Tibial nerve (tissue), 4 donors: Measurements from ENCODE around the gene RTKN. TPM values are rescaled to one million over a fixed set of nuclear protein-coding genes. Genes with fewer than 3 reads are reported as not detected.
A peak's percentile ranks its signal among the peaks of the same experiment; 100 is the strongest.
"Not testable (repeated sequence)": the region's sequence is repeated elsewhere in the genome, so short reads cannot be mapped to it uniquely, and the experiment has no call there.

Experiments
- DNase-seq, 2 donors: peaks; one replicate each; pipeline ENCODE4 v3.0.0-alpha.2; 2019; ENCODE audit warnings: low spot score in 2 of 2
- H3K27ac ChIP-seq, 4 donors: fragments of 200-600 bp; sonication (generic) in 3 of 4; one replicate each; pipeline ENCODE4 v1.5.1; 2017 to 2019; ENCODE audit warnings: mild to moderate bottlenecking in 1 of 4
- H3K27me3 ChIP-seq, 2 donors: fragments of 200-600 bp; sonication (generic) in 1 of 2; one replicate each; pipeline versions ENCODE4 v1.5.1 to v1.6.0; 2017 to 2019
- H3K36me3 ChIP-seq, 3 donors: fragments of 200-600 bp; sonication (generic); one replicate each; pipeline ENCODE4 v1.5.1; 2018 to 2019
- H3K4me1 ChIP-seq, 4 donors: fragments of 200-600 bp; sonication (generic) in 3 of 4; one replicate each; pipeline ENCODE4 v1.5.1; 2017 to 2019
- H3K4me3 ChIP-seq, 4 donors: fragments of 200-600 bp; sonication (generic) in 3 of 4; one replicate each; pipeline ENCODE4 v1.5.1; 2017 to 2019; ENCODE audit warnings: mild to moderate bottlenecking in 1 of 4, moderate library complexity in 1 of 4
- H3K9me3 ChIP-seq, 4 donors: fragments of 200-600 bp; sonication (generic) in 3 of 4; one replicate each; pipeline ENCODE4 v1.5.1; 2017 to 2019
- CTCF ChIP-seq, 5 experiments: fragments of 200-600 bp in 3 of 5; fragments of 450-650 bp in 2 of 5; sonication (generic) in 3 of 5; IDR thresholded peaks; one replicate each; pipeline ENCODE4 v1.5.1; 2016 to 2019; ENCODE audit warnings: antibody characterized with exemption in 5 of 5, mild to moderate bottlenecking in 3 of 5, moderate library complexity in 2 of 5
- EP300 ChIP-seq, 2 donors: sonication (generic); formaldehyde crosslinking; IDR thresholded peaks; one replicate each; pipeline ENCODE4 v1.6.1; 2017; ENCODE audit warnings: antibody characterized with exemption in 2 of 2, mild to moderate bottlenecking in 1 of 2
- POLR2A ChIP-seq, 2 donors: fragments of 450-650 bp; IDR thresholded peaks; one replicate each; pipeline ENCODE4 v1.6.1; 2017; ENCODE audit warnings: antibody characterized with exemption in 2 of 2, mild to moderate bottlenecking in 2 of 2, moderate library complexity in 2 of 2
- WGBS, 2 donors: methylation state at CpG; one replicate each; pipeline ENCODE4 v1.1.5; 2018; 5-methylcytosine and 5-hydroxymethylcytosine counted together
- total RNA-seq, 4 donors: library from RNA; depleted of rRNA; stranded (reverse); fragments of >200 nt; gene quantifications; one replicate each; pipeline ENCODE4 v1.1.0, GENCODE V29; 2016

The RTKN gene
- total RNA-seq, 4 donors from 2014 or later = 83.4 to 93.1 (median 87.1) TPM

- Histone ChIP-seq H3K9me3 (no peaks in the 10 kb centered on the region), H3K36me3 (no peaks in the 10 kb centered on the region), H3K27ac (peak overlapping the region in 2 of 4 donors; percentile 36 to 51), H3K4me1 (peaks cover 0 to 41% (median 4%) of the 10 kb centered on the region in 4 donors), H3K27me3 (no peaks in the 10 kb centered on the region), H3K4me3 (no peak overlapping the region)
- no peak for TF ChIP-seq CTCF (IDR thresholded peaks at IDR 0.05)
- no peak for TF ChIP-seq EP300 (IDR thresholded peaks at IDR 0.05)
- TF ChIP-seq POLR2A (IDR thresholded peaks at IDR 0.05) = no peak
- DNase-seq = no peak
- WGBS, 2 donors = 27 to 30% methylated on average over 5 of the region's 5 CpGs
Measured at GRCh38 chr2:74444498-74445318, 3.0 kb upstream of the RTKN start.

GRCh38 chr2:74442483-74443297, 953 bp upstream of the RTKN start:
- peak overlapping the region in 2 of 4 donors; percentile 55 to 66 for H3K4me3 ChIP-seq

GRCh38 chr2:74441170-74441689, 507 bp downstream of the RTKN start:
- Histone ChIP-seq H3K27me3 (no peaks in the 10 kb centered on the region), H3K4me3 (peak overlapping the region; percentile 45 to 66 (median 56)), H3K4me1 (peaks cover 0 to 75% (median 11%) of the 10 kb centered on the region in 4 donors), H3K27ac (peak overlapping the region; percentile 83 to 94 (median 86)), H3K36me3 (no peaks in the 10 kb centered on the region), H3K9me3 (no peaks in the 10 kb centered on the region)
- DNase-seq = no peak
- WGBS, 2 donors = 14 to 16% methylated on average over 23 to 26 of the region's 33 CpGs
- no peak for TF ChIP-seq EP300 (IDR thresholded peaks at IDR 0.05)
- TF ChIP-seq CTCF (IDR thresholded peaks at IDR 0.05) = no peak
- no peak for TF ChIP-seq POLR2A (IDR thresholded peaks at IDR 0.05)

More at GRCh38 chr2:74442483-74443297, 953 bp upstream of the RTKN start:
- not testable (repeated sequence) for H3K36me3 ChIP-seq, DNase-seq, H3K9me3 ChIP-seq, H3K27me3 ChIP-seq
- Histone ChIP-seq H3K4me1 (peaks cover 0 to 62% (median 11%) of the 10 kb centered on the region in 4 donors), H3K27ac (peak overlapping the region in 3 of 4 donors; percentile 85 to 94 (median 88))
- WGBS, 2 donors = 94 to 95% methylated on average over 16 of the region's 16 CpGs

GRCh38 chr2:74440378-74441169, 1.2 kb downstream of the RTKN start:
- peaks cover 0 to 81% (median 11%) of the 10 kb centered on the region in 4 donors for H3K4me1 ChIP-seq
- 4 to 13% methylated on average over 37 to 43 of the region's 45 CpGs for WGBS, 2 donors
- peak overlapping the region; percentile 83 to 94 (median 86) for H3K27ac ChIP-seq
- TF ChIP-seq POLR2A (IDR thresholded peaks at IDR 0.05) (peak; percentile 45 to 57), CTCF (IDR thresholded peaks at IDR 0.05) (peak; percentile 7 to 76 (median 30)), EP300 (IDR thresholded peaks at IDR 0.05) (peak; percentile 19 to 87)
- H3K36me3 ChIP-seq = peaks cover 0 to 5% (median 0%) of the 10 kb centered on the region in 3 donors
- no peaks in the 10 kb centered on the region for H3K27me3 ChIP-seq
- peak; percentile 66 to 77 for DNase-seq
- peak overlapping the region; percentile 45 to 66 (median 56) for H3K4me3 ChIP-seq
- no peaks in the 10 kb centered on the region for H3K9me3 ChIP-seq
